A172 (cell line): ENCODE data around the gene SLC41A1. TPM values are rescaled to one million over a fixed set of nuclear protein-coding genes. Genes with fewer than 3 reads are reported as not detected.

Experiments used
- DNase-seq: peaks from one replicate; pipeline ENCODE4 v3.0.0-alpha.2; 2015; ENCODE audit warnings: low spot score
- total RNA-seq: library from RNA; depleted of rRNA; stranded (reverse); fragments of >200 nt; shearing (Covaris generic); gene quantifications from 2 replicates; pipeline ENCODE4 v1.2.3, GENCODE V29; 2014

Gene SLC41A1
- total RNA-seq, 1 experiment from 2014 or later, result 28.6 TPM

DNA sequence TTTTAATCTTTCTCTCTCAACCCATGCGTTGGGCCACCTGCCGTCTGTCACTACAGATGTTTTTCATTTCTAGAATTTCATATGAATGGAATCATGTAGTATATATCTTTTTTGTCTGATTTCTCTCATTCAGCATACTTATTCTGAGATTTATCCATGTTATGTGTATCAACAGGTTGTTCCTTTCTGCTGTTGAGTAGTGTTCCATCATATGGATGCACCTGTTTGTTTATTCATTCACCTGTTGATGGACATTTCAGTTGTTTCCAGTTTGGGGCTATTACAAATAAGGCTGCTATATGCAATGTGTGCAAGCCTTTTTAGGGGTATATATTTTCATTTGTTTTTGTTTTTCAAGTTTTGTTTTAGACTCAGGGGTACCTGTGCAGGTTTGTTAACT, 9.4 kb upstream of the SLC41A1 start:
- DNase-seq, result no peak

GRCh38 chr1:205817988-205818387, 5.0 kb upstream of the SLC41A1 start:
- no peak for DNase-seq

DNA sequence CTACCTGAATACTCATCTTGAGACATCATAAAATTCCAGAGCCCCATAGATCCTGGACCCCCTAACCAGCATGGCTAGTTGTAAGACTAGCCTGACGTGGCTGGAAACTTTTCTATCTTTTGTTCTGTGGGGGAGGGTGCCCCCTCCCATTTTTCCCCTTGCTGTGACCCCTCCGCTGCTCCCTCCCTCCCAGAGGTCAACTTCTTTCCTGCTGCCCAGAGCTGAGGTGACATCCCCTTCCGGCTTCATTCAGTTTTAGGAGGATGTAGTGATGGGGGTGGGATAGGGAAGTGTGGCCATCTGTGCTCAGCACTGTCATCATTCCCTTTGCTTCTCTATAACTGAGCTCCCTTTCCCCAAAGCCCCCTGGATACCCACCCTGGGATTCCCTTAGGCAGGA, 4.4 kb upstream of the SLC41A1 start:
- no peak for DNase-seq

- no peak for DNase-seq
Observed at GRCh38 chr1:205813755-205814058, 709 bp upstream of the SLC41A1 start.

DNA sequence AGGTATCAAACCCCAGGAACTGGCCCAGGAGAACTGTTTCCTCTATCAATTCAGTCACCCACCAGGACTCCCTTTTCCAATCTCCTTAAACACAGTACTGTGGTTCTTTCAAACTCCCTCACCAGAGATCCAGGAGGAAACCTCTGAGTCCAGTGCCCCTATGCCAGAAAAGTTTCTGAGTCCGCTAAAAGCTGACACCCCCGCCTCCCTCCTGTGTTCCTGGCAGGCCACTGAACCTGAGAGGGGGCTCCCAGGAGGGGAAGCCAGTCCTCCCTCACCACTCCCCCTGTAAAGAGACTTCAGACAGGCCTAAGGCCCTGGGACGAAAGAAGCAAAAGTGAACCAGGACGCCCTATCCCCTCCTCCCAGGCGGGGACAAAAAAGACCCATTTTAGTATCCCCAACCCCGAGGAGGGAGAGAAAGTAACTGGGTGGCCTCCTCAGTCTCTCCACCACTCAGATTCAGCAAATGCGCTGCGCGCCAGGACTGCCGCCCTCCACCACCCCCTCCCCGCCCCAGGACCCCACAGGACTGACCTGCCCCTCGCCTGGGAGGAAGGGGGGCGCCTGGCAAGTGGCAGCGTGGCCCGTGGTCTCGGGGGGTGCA, 624 bp downstream of the SLC41A1 start:
- peak; percentile 10 for DNase-seq

GRCh38 chr1:205811660-205812059, 1.3 kb downstream of the SLC41A1 start:
- no peak for DNase-seq

DNA sequence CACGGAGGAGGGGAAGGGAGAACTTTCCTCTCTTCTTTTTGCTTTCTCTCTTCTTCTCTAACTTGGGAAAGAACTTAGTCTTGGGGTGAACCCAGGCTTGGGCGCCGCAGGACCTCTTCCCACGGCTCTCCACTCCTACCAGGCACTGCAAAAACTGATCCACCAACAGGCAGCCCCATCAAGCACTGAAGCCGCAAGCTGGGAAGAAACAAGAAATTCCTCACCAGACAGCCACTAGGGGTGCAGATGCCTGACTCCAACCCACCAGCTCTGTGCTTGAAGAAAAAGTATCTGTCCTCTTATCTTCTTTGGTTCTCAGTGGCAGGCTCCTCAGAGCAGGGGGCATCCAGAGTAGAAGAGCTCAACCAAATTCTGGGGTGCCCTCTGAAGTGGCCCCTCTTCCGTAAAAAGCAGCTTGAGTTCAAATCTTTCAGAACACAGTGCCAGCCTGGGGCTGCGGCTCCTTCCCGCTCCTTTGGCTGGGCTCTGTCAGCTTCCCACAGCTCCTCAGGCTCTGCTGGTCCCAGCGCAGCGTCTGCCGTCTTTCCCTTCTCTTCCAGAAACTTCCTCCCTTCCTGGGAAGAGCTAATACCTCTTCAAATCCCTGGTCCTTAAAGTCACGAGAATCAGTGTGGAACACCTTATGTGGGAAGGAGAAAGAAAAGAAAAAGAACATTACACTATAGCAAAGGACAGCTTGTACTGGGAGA, 2.4 kb downstream of the SLC41A1 start:
- DNase-seq, result no peak

DNA sequence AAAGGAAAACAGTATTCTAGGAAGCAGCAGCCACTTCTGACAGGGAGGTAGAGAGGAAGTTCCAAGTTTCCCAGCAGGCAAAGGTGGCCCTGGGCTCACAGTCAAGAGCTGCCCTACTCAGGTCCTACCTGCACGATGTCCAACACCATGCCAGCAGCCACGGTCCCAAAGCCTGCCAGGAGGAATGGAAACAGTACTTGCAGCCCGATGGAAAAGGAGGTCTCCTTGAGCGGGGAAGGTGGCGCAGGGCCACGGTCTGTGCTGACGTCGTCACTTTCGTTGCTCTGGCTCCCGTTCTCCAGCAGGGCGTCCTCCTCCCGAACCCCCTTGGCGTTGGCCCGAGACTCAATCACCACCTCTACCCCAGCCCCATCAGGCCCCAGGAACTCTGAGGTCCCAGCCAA, 3.1 kb downstream of the SLC41A1 start:
- DNase-seq, result no peak

DNA sequence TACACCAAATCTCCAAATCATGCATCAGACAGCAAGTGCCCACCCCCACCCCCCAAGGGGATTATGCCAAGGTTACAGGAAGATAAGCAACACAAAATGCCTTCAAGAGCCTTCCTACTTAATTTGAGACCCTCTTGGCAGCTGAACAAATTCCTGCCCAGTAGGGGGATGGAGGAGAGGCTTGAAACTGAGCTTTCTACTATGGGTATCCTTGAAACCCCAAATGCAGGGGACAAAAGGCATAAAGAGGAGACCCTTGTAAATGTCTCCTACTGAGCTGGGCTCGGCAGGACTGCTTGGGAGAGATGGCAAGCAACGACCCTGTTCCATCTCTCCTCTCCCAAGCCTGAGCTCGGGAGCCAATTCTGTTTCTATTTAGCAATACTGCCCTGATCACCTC, 3.5 kb downstream of the SLC41A1 start:
- DNase-seq, result no peak

- DNase-seq, result no peak
Observed at GRCh38 chr1:205805082-205805711, 7.8 kb downstream of the SLC41A1 start.

GRCh38 chr1:205804605-205805004, 8.4 kb downstream of the SLC41A1 start:
- no peak for DNase-seq

- DNase-seq, result no peak
Observed at GRCh38 chr1:205803986-205804385, 9.0 kb downstream of the SLC41A1 start.

DNA sequence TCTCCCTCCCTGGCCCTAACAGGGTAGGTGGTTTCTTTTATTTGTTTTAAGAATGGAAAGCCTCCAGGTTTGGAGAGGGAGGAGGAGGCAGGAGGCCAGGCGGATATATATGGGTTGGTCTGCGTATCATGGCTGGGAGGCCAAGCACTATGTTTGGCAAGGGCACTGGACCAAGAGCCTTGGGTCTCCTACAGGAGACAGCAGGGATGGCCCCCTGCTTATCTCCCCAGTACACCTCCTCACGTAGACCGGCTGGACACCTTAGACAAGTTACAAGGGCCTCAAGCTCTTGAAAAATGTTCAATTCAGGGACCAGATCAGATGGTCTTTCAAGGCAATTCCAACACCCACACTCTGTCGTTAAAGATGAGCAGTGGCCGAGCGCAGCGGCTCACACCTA, 10.9 kb downstream of the SLC41A1 start:
- DNase-seq, result no peak

GRCh38 chr1:205800981-205801703, 11.9 kb downstream of the SLC41A1 start:
- DNase-seq, result no peak

- DNase-seq, result no peak
Observed at GRCh38 chr1:205800427-205800826, 12.6 kb downstream of the SLC41A1 start.

DNA sequence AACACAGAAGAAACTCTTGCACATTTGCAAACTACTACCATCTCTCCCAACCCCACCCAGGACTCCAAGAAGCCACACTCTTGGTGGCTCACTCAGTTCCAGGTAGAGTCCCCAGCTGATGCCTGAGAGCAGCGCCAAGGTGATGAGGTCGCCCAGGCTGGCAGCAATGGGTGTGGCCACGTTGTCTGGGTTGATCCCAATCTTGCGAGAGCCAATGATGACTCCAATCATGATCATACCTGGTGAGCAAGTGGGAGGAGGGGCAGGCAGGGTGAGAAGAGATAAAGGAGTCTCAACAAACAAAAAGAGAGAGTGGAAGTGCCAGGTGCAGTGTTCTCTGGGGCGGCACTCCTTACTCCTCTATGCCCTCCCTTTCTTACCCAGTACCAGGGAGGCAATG, 14.4 kb downstream of the SLC41A1 start:
- no peak for DNase-seq

- no peak for DNase-seq
Observed at GRCh38 chr1:205797168-205797567, 15.8 kb downstream of the SLC41A1 start.

DNA sequence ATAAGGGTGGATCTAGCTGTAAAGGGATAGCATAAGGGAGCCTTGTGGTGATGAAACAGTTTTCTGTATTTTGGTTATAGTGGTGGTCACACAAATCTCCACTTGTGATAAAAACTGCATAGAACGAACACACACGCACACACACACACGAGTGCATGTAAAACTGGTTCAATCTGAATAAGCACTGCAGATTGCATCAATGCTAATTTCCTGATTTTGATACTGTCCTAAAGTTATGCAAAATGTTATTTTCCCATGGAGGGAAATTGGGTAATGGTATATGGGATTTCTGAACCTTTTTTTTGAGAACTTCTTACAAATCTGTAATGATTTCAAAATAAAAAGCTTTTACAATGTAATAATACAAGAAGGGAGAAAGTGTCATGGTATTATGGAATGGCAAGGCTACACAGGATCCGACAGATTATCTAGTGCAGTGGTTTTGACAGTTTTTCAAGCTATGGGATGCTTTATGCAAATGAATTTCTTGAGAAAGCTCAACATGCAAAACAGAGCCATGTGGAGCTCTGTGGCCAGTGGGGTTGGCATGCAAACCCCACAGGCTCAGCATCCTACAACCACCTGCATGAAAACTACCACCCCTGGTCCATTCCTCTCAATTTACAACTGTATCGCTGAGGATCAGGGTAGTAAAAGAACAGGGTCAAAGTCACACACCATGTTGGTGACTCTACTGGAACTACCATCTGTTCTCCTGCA, 18.8 kb downstream of the SLC41A1 start:
- no peak for DNase-seq

GRCh38 chr1:205792961-205793673, 19.9 kb downstream of the SLC41A1 start:
- DNase-seq, result no peak

DNA sequence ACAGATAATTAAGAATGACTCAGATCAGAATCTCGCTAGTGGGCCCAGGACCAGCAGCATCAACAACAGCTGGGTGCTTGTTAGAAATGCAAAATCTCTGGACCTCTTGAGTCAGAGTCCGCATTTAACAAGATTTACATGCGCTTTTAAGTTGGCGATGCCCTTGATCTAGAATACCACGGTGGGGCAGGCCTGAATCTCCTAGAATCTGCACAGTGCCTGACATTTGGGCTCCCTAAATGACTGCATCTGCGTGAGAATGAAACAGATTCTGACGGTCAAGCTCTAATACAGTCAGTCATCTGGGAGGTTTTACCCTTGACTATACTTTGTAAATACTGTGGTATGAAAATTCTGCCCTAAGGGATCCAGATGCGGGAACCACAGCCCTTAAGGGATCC, 20.5 kb downstream of the SLC41A1 start:
- DNase-seq, result no peak

DNA sequence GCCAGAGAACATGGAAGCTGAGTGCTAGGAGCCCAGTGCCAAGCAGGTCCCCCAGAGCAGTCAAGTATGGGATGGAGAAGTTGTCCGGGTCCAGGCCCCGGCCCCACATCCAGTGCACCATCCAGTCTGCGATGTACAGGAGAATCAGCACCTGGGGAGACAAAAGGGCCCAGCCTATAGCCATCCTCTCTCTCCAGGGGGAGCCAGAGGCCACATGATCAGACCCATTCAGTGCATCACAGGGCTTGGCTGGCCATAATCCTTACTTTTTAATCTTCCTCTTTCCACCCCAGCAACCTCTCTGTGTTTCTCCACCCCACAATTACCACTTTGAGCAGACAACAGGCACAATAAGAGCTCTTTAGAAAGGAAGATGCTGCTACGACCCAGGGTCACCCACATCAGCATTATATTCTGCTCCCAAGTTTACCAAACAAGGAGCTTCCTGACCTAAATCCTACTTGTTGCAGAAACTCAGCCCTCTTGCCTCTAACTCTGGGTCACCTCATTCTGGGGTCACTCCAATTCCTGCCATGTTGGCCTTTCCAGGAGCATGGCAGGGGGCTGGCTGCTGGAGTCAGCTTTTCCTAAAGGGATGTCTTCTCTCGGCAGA, 21.3 kb downstream of the SLC41A1 start:
- DNase-seq, result peak; percentile 72
